ENCODE results near the gene FGGY.

The FGGY gene

DNA sequence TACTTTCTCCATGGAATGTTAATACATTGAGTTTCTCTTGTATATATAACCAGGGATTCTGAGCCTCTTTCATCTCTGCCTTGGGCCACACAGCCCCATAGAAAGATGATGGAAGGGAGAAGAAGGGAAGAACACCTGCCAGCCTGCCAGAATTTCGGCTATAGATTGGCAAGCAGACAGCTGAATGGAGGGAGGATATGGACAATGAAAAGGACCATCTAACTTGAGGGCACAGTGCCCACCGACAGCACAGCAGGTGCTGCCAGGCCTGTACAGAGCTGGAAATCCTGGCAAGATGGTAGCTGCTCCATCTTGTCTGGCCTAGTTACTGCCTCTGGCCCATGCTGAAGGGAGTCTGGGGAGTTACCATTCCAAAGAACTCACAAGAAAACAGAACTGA, 244.3 kb downstream of the FGGY start:
- POLR2A ChIA-PET (ENCODE audit: low non-redundant PET) = no interaction called here
- CTCF ChIA-PET = interaction anchor here (0.5 kb wide), 1 partner anchor 756 kb away, joined by 7 read pairs; no protein-coding TSS in a partner anchor
- TF ChIP-seq, protein P1, sequence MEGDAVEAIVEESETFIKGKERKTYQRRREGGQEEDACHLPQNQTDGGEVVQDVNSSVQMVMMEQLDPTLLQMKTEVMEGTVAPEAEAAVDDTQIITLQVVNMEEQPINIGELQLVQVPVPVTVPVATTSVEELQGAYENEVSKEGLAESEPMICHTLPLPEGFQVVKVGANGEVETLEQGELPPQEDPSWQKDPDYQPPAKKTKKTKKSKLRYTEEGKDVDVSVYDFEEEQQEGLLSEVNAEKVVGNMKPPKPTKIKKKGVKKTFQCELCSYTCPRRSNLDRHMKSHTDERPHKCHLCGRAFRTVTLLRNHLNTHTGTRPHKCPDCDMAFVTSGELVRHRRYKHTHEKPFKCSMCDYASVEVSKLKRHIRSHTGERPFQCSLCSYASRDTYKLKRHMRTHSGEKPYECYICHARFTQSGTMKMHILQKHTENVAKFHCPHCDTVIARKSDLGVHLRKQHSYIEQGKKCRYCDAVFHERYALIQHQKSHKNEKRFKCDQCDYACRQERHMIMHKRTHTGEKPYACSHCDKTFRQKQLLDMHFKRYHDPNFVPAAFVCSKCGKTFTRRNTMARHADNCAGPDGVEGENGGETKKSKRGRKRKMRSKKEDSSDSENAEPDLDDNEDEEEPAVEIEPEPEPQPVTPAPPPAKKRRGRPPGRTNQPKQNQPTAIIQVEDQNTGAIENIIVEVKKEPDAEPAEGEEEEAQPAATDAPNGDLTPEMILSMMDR (conservative IDR thresholded peaks at IDR 0.05; ENCODE audit: low read depth) = no peak
- no peak overlapping the region for H3K27ac ChIP-seq
- no peak for DNase-seq (ENCODE audit: low spot score)

DNA sequence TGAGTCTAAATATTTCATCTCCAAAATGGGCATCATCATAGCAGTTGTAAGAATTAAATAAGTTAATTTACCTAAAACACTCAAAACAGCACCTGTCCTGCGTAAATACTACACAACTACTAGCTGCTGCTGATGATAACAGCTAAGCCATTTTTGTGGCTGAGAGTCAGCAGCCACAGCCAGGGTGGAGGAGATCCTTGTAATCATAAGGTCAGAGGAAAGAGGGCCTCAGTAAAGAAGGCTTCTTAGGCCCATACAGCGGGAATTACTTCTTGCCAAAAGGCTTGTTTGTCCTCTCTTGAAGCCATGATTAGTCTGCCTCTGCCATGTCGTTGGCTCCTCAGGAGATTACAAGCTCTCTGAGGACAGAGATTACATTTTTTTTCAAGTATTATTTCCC, 245.0 kb downstream of the FGGY start:
- H3K27ac ChIP-seq = no peak overlapping the region
- CTCF ChIA-PET = interaction anchor here (0.5 kb wide), 1 partner anchor 757 kb away, joined by 7 read pairs; no protein-coding TSS in a partner anchor
- TF ChIP-seq, protein P1 (conservative IDR thresholded peaks at IDR 0.05; ENCODE audit: low read depth) = no peak

DNA sequence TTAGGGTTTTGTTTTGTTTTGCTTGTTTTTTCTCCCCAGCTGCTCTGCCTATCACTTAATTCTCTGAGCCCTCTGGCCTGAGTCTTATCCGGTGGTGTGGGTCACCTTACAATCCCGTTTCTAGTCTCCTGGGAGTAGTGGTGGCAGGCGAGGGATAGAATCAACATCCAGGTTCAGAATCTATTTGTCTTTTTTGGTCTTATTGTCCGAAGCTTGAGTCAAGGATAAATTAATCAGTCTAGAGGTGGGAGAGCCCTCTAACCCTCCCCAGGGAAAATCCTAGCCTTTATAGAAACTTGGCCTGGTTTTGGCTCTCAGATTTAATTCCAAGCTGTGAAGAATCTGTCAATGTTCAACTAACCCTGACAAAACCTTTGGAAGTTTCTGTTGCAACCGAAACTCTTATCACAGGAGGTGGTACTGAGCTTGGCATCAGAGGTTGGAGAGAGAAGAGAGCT, 246.3 kb downstream of the FGGY start:
- DNase-seq (ENCODE audit: low spot score) = no peak
- ChIA-PET POLR2A (ENCODE audit: low non-redundant PET) (no interaction called here), CTCF (interaction anchor here (0.6 kb wide), 1 partner anchor 269 kb away, joined by 3 read pairs; no protein-coding TSS in a partner anchor)
- H3K27ac ChIP-seq = no peak overlapping the region
- TF ChIP-seq, protein P1 (conservative IDR thresholded peaks at IDR 0.05; ENCODE audit: low read depth) = no peak

More for the DNA sequence above, 245.0 kb downstream of the FGGY start:
- no peak for DNase-seq (ENCODE audit: low spot score)
- POLR2A ChIA-PET (ENCODE audit: low non-redundant PET) = no interaction called here

DNA sequence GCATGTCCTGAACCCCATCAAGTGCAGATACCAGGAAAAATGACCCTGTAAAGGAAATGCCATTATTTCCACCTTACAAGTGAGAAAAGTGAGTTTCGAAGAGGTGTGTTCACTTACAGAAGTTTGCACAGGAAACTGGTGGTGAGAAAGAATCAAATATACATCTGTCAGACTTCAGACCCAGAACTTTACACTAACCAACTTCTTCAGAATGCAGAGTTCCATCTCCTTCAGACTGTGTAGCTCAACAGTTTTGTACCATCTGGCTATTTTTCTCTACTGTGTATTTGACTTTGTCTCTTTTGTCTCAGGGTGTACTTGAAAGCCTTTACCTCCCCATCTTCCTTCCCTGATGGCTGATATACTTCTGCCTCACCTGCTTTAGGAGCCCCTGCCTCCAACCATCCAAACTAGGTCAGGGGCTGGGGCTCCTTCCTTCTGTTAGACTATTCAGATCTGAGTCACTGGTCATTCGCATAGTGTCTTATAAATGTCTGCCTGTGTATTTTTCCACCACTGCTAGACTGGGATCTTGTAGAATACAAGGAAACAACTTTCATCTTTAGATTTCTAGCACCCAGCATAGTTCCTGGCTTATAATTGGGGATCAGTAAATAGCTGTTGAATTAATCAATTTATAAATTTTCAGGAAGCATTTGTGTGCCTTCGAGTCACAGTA, 247.9 kb downstream of the FGGY start:
- H3K27ac ChIP-seq = no peak overlapping the region
- TF ChIP-seq, protein P1 (conservative IDR thresholded peaks at IDR 0.05; ENCODE audit: low read depth) = no peak
- POLR2A ChIA-PET (ENCODE audit: low non-redundant PET) = no interaction called here
- no peak for DNase-seq (ENCODE audit: low spot score)
- CTCF ChIA-PET = no interaction called here

DNA sequence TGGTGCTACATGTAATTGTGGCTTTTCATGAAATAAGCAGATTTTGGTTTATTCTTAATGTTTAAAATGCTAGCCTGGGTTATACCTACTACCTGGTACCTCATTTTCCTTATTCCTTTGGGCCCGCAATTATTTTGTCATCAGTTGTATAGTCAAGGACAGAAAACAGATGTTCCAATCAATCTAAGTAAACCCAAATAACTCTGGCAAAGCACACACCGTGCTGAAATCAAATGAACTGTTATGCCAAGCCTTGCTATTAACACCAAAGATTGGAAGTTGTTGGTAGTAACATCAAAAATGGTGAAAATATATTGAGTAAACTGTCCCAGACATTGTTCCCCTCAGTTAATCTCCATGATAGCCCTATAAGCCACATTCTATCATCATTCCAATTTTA, 248.9 kb downstream of the FGGY start:
- ChIA-PET CTCF (no interaction called here), POLR2A (ENCODE audit: low non-redundant PET) (no interaction called here)
- no peak for DNase-seq (ENCODE audit: low spot score)
- TF ChIP-seq, protein P1 (conservative IDR thresholded peaks at IDR 0.05; ENCODE audit: low read depth) = no peak
- no peak overlapping the region for H3K27ac ChIP-seq

DNA sequence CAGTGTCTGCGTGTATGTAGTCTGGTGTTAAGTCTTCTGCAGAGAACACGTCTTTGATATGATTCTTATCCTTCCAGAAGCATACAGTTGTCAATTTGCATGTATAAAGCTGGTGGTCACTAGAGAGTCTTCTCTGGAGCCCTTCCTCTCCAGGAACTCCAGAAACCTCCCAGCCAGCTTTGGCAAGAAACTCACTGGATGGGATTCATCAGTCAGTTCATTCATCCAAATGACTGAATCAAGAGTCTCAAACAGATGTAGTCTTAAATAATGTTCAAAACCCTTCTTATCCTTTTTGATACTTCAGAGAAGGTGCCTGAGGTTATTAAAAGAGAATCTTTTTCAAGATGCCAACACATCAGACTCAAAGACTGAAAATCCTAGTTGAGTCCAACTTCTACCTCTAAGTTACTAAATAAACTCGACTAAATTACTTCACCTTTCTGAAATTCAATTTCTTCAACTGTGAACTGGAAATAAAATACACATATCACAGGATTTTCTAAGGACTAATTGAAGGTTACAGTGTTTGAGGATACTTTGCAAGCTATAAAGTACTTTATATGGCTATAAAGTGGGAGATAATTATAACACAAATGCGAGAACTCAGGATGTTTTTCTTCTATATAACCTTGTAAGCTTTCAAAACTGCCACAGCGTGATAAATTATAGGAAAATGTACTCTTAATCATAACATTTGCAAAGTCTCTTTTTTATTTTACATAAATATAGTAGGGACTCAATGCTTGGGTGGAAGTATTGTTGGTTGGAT, 252.4 kb downstream of the FGGY start:
- CTCF ChIA-PET = interaction anchor here (0.6 kb wide), 1 partner anchor 438 kb away, joined by 3 read pairs; no protein-coding TSS in a partner anchor
- no peak for DNase-seq (ENCODE audit: low spot score)
- TF ChIP-seq, protein P1 (conservative IDR thresholded peaks at IDR 0.05; ENCODE audit: low read depth) = no peak
- H3K27ac ChIP-seq = no peak overlapping the region
- POLR2A ChIA-PET (ENCODE audit: low non-redundant PET) = no interaction called here
